LNCAP (cell line): ENCODE measurements around the gene IDH3B.

Source experiments
- TF ChIP-seq, protein P1 (sequence below): fragments of 450-650 bp; IDR thresholded peaks from 2 replicates; pipeline ENCODE4 v1.5.1; 2017; ENCODE audit warnings: mild to moderate bottlenecking

IDH3B gene

DNA sequence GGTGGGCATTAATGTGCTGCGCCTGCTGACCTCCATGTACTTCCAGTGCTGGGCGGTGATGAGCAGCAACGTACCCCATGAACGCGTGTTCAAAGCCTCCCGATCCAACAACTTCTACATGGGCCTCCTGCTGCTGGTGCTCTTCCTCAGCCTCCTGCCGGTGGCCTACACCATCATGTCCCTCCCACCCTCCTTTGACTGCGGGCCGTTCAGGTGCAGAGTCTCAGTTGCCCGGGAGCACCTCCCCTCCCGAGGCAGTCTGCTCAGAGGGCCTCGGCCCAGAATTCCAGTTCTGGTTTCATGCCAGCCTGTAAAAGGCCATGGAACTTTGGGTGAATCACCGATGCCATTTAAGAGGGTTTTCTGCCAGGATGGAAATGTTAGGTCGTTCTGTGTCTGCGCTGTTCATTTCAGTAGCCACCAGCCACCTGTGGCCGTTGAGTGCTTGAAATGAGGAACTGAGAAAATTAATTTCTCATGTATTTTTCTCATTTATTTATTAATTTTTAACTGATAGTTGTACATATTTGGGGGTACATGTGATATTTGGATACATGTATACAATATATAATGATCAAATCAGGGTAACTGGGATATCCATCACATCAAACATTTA is 46.8 kb downstream of the IDH3B start:
- TF ChIP-seq, protein P1, sequence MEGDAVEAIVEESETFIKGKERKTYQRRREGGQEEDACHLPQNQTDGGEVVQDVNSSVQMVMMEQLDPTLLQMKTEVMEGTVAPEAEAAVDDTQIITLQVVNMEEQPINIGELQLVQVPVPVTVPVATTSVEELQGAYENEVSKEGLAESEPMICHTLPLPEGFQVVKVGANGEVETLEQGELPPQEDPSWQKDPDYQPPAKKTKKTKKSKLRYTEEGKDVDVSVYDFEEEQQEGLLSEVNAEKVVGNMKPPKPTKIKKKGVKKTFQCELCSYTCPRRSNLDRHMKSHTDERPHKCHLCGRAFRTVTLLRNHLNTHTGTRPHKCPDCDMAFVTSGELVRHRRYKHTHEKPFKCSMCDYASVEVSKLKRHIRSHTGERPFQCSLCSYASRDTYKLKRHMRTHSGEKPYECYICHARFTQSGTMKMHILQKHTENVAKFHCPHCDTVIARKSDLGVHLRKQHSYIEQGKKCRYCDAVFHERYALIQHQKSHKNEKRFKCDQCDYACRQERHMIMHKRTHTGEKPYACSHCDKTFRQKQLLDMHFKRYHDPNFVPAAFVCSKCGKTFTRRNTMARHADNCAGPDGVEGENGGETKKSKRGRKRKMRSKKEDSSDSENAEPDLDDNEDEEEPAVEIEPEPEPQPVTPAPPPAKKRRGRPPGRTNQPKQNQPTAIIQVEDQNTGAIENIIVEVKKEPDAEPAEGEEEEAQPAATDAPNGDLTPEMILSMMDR: no peak

DNA sequence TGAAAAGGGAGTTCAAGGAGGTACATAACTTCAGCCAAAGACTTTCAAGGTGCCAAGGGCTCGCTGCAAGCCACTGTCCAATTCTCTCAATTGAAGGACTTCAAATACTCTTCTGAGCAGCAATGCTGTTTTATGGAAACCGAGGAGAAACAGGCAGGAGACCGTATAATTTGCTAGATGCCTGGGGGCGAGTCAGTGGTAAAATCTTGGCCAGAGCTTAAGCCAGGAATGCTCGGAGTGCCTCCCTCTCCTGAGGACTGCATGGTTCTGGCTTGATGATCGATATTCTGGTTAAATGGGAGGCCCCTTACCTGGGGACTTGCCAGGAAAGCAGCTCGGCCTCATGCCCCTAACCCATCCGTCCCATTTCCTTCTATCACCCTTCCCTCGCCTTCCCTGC is 47.4 kb downstream of the IDH3B start:
- TF ChIP-seq, protein P1: no peak

DNA sequence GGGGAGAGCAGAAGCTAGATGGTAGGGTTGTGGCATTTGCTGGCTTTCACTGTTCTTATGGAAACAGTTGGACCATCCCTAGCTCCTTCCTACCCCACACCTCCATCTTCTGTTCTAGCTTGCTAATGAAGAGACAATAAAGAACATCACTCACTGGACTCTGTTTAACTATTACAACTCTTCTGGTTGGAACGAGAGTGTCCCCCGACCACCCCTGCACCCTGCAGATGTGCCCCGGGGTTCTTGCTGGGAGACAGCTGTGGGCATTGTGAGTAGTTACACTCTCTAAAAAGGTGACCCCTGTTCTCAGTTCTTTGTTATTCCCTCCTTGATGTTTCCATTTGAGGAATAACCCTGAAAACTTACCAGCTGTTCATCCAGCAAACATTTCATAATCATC is 51.9 kb downstream of the IDH3B start:
- TF ChIP-seq, protein P1: no peak

DNA sequence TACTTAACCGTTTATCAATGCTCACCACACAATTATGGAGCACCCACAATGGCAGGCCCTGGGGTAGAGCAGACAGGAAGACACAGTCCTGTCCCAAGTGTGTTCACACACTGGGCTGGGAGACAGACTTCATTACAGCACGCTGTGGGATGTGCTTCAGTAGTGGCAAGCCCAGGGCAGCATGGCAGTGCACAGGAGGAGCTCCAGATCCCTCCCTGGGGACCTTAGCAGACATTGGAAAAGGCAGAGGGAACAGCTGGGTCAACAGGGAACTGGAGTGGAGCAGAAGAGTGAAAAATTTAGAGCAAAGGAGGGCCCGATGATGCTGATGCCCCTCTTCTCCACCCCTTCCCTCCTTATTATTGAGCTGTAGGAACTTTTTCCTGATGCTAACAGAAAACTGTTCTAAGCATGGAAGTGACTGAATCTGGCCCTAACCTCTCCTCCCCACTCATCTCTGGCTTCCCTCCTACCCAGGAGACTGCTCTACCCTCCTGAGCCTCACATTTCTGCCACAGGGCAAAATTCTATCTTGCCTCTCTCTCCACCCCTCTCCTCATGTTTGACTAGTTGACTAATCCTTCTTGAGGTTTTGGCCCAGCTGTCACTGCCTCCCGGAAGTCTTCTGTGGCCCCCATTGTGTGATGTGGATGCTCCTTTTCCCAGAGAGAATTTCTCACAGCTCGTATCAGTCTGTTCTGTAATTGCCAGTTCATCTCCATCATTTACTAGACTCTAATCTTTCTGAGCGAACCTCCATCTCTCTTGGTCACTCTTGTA is 52.9 kb downstream of the IDH3B start:
- TF ChIP-seq, protein P1: no peak

DNA sequence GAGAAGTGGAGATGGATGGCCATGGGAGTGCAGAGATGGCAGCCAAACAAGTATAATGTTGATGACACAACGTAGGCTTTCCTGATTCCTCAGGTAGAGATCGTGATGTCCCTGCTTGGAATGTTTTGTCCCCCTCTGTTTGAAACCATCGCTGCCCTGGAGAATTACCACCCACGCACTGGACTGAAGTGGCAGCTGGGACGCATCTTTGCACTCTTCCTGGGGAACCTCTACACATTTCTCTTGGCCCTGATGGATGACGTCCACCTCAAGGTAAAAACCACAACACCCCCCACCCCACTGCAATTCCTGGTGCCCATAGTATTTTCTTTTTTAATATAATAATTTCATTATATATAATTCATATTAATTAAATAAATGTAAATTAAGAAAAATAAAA is 53.7 kb downstream of the IDH3B start:
- TF ChIP-seq, protein P1: no peak
